ENCODE results near the gene PDE11A.

DNA sequence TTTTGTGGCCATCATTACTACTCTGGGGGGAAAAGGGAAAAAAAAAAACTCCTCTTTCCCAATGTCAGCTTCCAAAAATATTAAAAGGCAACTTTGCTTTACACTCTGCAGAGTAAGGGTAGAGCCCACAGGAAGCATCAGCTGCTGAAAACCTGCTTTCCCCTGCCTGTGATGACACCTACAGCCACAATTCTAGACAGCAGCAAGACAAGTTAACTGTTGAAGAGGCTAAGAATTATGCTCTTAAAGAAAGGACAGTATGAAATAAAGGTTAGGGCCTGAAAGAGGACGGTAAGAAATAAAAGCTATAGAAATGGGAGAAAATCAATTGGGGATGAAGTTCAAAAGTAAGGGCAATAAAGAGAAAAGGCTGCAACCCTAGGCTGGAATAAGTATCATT lies 3.0 kb downstream of the PDE11A start:
- no peak for TF ChIP-seq POLR2A (IDR thresholded peaks at IDR 0.05)
- TF ChIP-seq, protein P1, sequence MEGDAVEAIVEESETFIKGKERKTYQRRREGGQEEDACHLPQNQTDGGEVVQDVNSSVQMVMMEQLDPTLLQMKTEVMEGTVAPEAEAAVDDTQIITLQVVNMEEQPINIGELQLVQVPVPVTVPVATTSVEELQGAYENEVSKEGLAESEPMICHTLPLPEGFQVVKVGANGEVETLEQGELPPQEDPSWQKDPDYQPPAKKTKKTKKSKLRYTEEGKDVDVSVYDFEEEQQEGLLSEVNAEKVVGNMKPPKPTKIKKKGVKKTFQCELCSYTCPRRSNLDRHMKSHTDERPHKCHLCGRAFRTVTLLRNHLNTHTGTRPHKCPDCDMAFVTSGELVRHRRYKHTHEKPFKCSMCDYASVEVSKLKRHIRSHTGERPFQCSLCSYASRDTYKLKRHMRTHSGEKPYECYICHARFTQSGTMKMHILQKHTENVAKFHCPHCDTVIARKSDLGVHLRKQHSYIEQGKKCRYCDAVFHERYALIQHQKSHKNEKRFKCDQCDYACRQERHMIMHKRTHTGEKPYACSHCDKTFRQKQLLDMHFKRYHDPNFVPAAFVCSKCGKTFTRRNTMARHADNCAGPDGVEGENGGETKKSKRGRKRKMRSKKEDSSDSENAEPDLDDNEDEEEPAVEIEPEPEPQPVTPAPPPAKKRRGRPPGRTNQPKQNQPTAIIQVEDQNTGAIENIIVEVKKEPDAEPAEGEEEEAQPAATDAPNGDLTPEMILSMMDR (IDR thresholded peaks at IDR 0.05): no peak

All from lower leg skin (tissue), 3 donors.